ENCODE results near the gene POLR1C. TPM values are rescaled to one million over a fixed set of nuclear protein-coding genes. Genes with fewer than 3 reads are reported as not detected.
A peak's percentile ranks its signal among the peaks of the same experiment; 100 is the strongest.
"Not testable (repeated sequence)": the region's sequence is repeated elsewhere in the genome, so short reads cannot be mapped to it uniquely, and the experiment has no call there.

Gene POLR1C
- total RNA-seq, 2 experiments from 2014 or later, result 24.1 to 24.3 TPM

DNA sequence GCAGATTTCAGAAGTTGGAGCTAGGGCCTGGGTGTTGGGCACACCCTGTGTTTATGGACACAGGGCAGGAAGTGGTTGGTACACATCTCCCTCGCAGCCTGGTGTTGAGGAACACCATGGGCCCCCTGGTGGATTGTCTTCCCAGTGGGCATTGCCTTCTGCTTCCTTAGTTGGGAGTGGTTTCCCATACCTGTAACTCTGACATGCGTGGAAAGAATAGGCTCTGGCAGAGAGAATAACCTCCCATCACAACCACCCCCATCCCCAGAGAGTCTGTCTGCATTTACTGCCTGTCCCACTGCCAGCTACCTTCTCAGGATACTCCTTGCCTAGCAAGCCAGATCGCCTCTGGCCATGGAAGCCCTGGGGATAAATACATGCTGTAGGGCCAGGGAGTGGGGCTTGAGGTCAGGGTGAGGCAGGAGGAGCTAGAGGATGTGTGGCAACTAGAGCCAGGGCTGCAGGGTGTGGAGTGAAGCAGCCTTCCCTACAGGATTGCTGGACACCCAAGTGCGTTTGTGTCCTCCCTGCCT, 21.4 kb upstream of the POLR1C start:
- CTCF ChIA-PET, result interaction anchor here (0.6 to 5.5 kb wide), 9 partner anchors 9 to 266 kb away, joined by 3 to 35 read pairs (median 4); partner anchors contain the start of genes DLK2 and DNPH1
- H3K27ac Mint-ChIP-seq, result peak overlapping the region; percentile 86
- peak; percentile 45 for DNase-seq
- peaks cover 23% of the 10 kb centered on the region for H3K4me1 Mint-ChIP-seq
- H3K36me3 Mint-ChIP-seq (ENCODE audit: low read depth), result peaks cover 4% of the 10 kb centered on the region
- H3K9me3 Mint-ChIP-seq, result no peaks in the 10 kb centered on the region
- H3K27me3 Mint-ChIP-seq, result no peaks in the 10 kb centered on the region
- POLR2A ChIA-PET, result interaction anchor here (0.8 to 2.3 kb wide), 6 partner anchors 10 to 126 kb away, joined by 3 to 10 read pairs (median 4); partner anchors contain the start of genes POLR1C, TJAP1, YIPF3 and ZNF318
- no peak overlapping the region for H3K4me3 Mint-ChIP-seq

DNA sequence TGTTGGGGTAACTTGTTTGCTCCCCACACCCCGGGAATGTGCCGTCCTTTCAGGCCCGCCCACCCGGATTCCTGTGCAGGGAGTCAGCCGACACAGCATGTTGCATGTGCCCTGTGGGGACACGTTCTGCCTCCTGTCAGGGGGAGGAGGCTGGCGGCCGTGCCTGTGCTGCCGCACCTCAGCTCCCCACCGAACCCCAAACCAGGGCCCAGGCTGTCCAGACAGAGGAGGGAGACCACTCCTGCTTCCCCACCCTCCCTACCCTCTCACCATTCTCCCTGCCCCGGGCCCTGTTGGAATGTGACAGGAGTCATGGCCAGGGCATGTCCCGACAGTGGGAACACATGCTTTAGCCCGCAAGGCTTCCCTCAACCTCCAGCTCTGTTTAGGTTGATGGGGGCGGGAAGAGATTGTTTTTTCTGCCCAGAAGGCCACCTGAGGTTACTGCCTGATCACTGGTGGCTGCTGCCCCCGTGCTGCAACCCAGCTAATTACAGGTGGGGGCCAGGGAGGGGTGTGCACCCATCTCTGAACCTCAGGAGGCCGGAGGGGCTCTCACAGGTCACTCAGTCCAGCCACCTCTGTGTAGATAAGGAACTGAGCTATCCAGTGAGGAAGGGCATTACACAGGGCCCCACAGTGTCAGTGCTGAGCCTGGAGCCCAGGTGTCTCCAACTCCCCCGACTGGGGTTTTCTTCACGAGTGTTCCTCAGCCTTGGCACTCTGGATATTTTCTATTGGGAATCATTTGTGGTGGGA, 20.3 kb upstream of the POLR1C start:
- ChIA-PET POLR2A (interaction anchor here (0.9 to 2.3 kb wide), 2 partner anchors 19 to 113 kb away, joined by 3 to 10 read pairs; partner anchors contain the start of gene TJAP1), CTCF (interaction anchor here (0.8 to 5.5 kb wide), 5 partner anchors 10 to 113 kb away, joined by 3 to 35 read pairs (median 4); partner anchors contain the start of genes DLK2 and LRRC73)
- H3K36me3 Mint-ChIP-seq (ENCODE audit: low read depth), result peaks cover 12% of the 10 kb centered on the region
- peaks cover 23% of the 10 kb centered on the region for H3K4me1 Mint-ChIP-seq
- DNase-seq, result no peak
- no peaks in the 10 kb centered on the region for H3K9me3 Mint-ChIP-seq
- no peak overlapping the region for H3K4me3 Mint-ChIP-seq
- no peak overlapping the region for H3K27ac Mint-ChIP-seq
- no peaks in the 10 kb centered on the region for H3K27me3 Mint-ChIP-seq

DNA sequence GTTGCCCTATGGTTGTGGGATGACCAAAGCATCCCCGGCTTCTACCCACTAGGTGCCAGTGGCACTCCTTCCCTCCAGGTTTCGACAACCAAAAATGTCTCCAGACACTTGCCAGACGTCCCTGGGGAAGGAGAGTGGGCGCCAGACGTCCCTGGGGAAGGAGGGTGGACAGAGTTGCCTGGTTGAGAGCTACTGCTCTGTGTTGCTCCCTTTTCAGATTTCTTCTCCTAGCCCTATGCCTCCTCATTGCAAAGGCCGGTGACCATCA, 19.8 kb upstream of the POLR1C start:
- CTCF ChIA-PET, result interaction anchor here (1.1 to 5.5 kb wide), 2 partner anchors 9 to 13 kb away, joined by 3 to 35 read pairs; partner anchors contain the start of gene LRRC73
- H3K27me3 Mint-ChIP-seq, result no peaks in the 10 kb centered on the region
- no peak overlapping the region for H3K27ac Mint-ChIP-seq
- peaks cover 23% of the 10 kb centered on the region for H3K4me1 Mint-ChIP-seq
- H3K4me3 Mint-ChIP-seq, result no peak overlapping the region
- peaks cover 15% of the 10 kb centered on the region for H3K36me3 Mint-ChIP-seq (ENCODE audit: low read depth)
- POLR2A ChIA-PET, result interaction anchor here (0.9 kb wide), 1 partner anchor 113 kb away, joined by 3 read pairs; no protein-coding TSS in a partner anchor
- no peak for DNase-seq
- no peaks in the 10 kb centered on the region for H3K9me3 Mint-ChIP-seq

DNA sequence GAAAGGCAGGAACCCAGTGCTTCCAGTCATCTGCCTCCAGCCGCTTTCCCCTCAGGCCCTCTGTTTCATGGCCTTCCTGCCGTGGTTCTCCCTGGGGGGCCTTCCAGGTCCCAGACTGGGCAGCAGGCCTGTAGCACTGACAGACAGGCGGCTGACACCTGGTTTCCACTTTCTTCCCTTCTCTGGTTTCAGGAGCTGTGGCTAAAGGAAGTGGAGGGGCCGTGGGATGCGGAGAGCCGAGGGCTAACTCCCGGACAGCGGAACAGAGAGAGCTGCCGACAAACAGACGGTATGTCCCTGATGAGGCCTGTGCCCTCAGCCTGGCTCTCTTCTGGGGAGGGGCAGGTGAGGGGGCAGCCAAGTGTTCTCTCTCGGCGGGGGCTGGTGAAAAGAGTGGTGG, 19.2 kb upstream of the POLR1C start:
- Mint-ChIP-seq H3K36me3 (ENCODE audit: low read depth) (peaks cover 15% of the 10 kb centered on the region), H3K27me3 (no peaks in the 10 kb centered on the region), H3K4me3 (no peak overlapping the region), H3K4me1 (peaks cover 23% of the 10 kb centered on the region), H3K27ac (no peak overlapping the region), H3K9me3 (no peaks in the 10 kb centered on the region)
- ChIA-PET CTCF (interaction anchor here (5.5 kb wide), 1 partner anchor 9 kb away, joined by 35 read pairs; no protein-coding TSS in a partner anchor), POLR2A (interaction anchor here (0.6 to 0.9 kb wide), 2 partner anchors 114 to 847 kb away, joined by 3 read pairs; no protein-coding TSS in a partner anchor)
- no peak for DNase-seq

DNA sequence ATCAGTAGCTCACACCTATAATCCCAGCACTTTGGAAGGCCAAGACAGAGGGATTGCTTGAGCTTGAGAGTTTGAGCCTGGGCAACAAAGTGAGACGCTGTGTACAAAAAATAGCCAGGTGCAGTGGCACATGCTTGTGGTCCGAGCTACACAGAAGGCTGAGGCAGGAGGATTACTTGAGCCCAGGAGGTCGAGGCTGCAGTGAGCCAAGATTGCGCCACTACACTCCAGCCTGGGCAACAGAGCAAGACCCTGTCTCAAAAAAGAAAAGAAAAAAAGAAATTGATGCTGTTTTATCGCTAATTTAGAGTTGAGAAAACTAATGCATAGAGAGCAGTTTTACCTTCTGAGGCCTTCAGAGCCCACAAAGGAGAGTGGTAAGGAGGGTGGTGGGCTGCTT, 18.6 kb upstream of the POLR1C start:
- ChIA-PET CTCF (interaction anchor here (0.6 to 5.5 kb wide), 2 partner anchors 8 to 17 kb away, joined by 3 to 35 read pairs; no protein-coding TSS in a partner anchor), POLR2A (interaction anchor here (0.6 kb wide), 1 partner anchor 847 kb away, joined by 3 read pairs; no protein-coding TSS in a partner anchor)
- H3K4me1 Mint-ChIP-seq, result peaks cover 20% of the 10 kb centered on the region
- H3K36me3 Mint-ChIP-seq (ENCODE audit: low read depth), result peaks cover 18% of the 10 kb centered on the region
- H3K9me3 Mint-ChIP-seq, H3K27me3 Mint-ChIP-seq, DNase-seq, H3K27ac Mint-ChIP-seq, H3K4me3 Mint-ChIP-seq: not testable (repeated sequence)

DNA sequence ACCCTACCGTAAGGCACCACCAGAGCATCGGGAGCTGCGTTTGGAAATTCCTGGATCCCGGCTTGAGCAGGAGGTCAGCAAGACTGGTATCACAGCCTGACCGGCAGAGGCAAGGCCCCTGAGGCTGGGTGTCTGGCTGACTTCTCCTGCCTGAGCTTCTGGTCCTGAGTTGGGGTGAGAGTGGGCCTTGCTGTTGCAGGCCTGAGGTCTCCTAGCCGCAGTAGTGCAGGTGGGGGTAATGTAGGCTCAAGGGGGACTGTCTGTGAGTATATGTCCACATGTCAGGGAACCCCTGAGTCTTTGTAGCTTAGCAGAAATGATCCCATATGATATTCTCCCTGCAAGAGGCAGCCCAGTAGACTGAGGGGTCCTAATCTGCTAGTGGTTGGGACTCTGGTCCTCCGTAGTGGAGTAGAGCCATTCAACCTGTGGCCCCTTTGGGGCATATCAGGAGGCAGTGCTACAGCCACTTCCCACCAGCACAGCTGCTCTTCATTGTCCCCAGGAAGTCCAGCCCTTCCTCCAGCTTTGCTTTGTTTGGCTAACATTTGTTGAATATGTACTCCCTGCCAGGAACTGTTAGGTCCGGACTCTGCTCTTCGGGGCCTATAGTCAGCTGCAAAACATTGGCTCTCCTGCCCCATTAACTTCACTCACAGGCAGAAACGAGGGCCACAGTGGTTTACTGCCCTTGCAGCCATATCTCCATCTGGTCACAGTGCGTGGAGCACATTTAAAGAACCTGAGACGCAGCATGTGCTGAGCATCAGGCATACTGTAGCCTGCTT, 17.7 kb upstream of the POLR1C start:
- H3K9me3 Mint-ChIP-seq, result no peaks in the 10 kb centered on the region
- CTCF ChIA-PET, result interaction anchor here (0.6 kb wide), 1 partner anchor 495 kb away, joined by 3 read pairs; no protein-coding TSS in a partner anchor
- no peak overlapping the region for H3K27ac Mint-ChIP-seq
- POLR2A ChIA-PET, result no interaction called here
- H3K4me1 Mint-ChIP-seq, result peaks cover 15% of the 10 kb centered on the region
- H3K27me3 Mint-ChIP-seq, result no peaks in the 10 kb centered on the region
- peaks cover 19% of the 10 kb centered on the region for H3K36me3 Mint-ChIP-seq (ENCODE audit: low read depth)
- no peak for DNase-seq
- H3K4me3 Mint-ChIP-seq, result no peak overlapping the region

DNA sequence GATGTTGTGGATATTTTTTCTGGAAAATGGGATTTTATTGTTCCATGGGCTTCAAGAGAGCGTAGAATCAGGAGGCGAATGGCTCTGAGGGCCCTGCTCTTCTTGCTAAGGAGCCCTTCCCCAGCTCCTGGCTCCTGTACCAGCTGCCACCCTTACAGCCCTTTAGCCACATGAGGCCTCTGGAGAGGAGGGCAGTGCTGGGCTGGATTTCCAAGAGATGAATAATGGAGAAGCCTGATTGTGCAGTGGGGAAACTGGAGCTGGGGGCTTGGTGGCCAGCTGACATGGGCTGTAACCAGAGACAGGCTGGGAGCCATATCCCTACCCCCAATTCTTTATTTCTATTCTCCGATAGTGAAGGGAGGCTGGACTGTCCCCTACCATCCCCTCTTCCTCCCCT, 16.0 kb upstream of the POLR1C start:
- no peak for DNase-seq
- ChIA-PET POLR2A (no interaction called here), CTCF (interaction anchor here (0.9 to 1.4 kb wide), 2 partner anchors 17 to 208 kb away, joined by 4 to 7 read pairs; no protein-coding TSS in a partner anchor)
- Mint-ChIP-seq H3K4me3 (no peak overlapping the region), H3K36me3 (ENCODE audit: low read depth) (peaks cover 21% of the 10 kb centered on the region), H3K9me3 (no peaks in the 10 kb centered on the region), H3K4me1 (no peaks in the 10 kb centered on the region), H3K27ac (no peak overlapping the region), H3K27me3 (no peaks in the 10 kb centered on the region)

DNA sequence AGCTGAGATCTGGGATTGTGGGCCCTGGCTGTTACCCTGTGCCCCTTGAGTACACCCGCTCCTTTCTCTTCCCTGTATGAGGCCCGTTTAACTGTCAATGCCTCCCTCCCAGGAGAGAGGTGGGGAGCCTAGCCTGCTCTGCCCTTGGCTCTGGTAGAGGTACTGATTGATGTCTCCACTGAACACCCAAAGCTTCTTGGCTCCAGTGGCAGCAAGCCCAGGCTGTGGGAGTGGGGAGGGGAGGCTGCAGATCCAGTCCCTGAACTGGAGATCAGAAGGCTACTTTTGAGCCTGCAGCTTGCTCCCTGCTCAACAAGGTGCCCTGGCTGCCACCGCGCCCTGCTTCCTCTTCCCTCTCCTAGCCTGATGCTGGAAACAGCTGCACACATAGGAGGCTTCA, 14.2 kb upstream of the POLR1C start:
- H3K9me3 Mint-ChIP-seq, result no peaks in the 10 kb centered on the region
- peaks cover 1% of the 10 kb centered on the region for H3K27me3 Mint-ChIP-seq
- DNase-seq, result no peak
- H3K4me3 Mint-ChIP-seq, result no peak overlapping the region
- H3K36me3 Mint-ChIP-seq (ENCODE audit: low read depth), result peaks cover 24% of the 10 kb centered on the region
- H3K27ac Mint-ChIP-seq, result no peak overlapping the region
- peaks cover 8% of the 10 kb centered on the region for H3K4me1 Mint-ChIP-seq
- POLR2A ChIA-PET, result no interaction called here
- CTCF ChIA-PET, result interaction anchor here (0.6 to 1.2 kb wide), 3 partner anchors 25 to 243 kb away, joined by 4 read pairs; partner anchors contain the start of gene TJAP1

DNA sequence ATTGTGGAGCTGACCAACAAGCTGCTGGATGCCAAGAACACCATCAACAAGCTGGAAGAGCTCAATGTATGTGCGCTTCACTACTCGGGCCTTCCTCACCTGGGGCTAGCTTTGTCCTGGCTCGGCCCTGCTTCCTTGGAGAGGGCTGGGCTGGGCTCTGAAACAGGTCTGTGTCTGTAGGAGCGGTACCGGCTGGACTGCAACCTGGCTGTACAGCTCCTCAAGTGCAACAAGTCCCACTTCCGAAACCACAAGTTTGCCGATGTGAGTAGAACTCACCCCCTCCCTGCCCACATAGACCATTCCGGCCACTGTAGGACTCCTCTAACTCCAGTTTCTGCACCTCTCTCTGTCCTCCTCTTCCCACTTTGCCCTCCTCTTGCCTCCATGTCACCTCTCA, 13.4 kb upstream of the POLR1C start:
- H3K36me3 Mint-ChIP-seq (ENCODE audit: low read depth), result peaks cover 24% of the 10 kb centered on the region
- H3K27me3 Mint-ChIP-seq, result peaks cover 8% of the 10 kb centered on the region
- no peak overlapping the region for H3K27ac Mint-ChIP-seq
- H3K9me3 Mint-ChIP-seq, result no peaks in the 10 kb centered on the region
- ChIA-PET CTCF (interaction anchor here (1.2 to 1.6 kb wide), 2 partner anchors 8 to 49 kb away, joined by 4 to 6 read pairs; no protein-coding TSS in a partner anchor), POLR2A (interaction anchor here (0.9 kb wide), 1 partner anchor 27 kb away, joined by 3 read pairs; no protein-coding TSS in a partner anchor)
- H3K4me1 Mint-ChIP-seq, result peaks cover 10% of the 10 kb centered on the region
- H3K4me3 Mint-ChIP-seq, result no peak overlapping the region
- no peak for DNase-seq

DNA sequence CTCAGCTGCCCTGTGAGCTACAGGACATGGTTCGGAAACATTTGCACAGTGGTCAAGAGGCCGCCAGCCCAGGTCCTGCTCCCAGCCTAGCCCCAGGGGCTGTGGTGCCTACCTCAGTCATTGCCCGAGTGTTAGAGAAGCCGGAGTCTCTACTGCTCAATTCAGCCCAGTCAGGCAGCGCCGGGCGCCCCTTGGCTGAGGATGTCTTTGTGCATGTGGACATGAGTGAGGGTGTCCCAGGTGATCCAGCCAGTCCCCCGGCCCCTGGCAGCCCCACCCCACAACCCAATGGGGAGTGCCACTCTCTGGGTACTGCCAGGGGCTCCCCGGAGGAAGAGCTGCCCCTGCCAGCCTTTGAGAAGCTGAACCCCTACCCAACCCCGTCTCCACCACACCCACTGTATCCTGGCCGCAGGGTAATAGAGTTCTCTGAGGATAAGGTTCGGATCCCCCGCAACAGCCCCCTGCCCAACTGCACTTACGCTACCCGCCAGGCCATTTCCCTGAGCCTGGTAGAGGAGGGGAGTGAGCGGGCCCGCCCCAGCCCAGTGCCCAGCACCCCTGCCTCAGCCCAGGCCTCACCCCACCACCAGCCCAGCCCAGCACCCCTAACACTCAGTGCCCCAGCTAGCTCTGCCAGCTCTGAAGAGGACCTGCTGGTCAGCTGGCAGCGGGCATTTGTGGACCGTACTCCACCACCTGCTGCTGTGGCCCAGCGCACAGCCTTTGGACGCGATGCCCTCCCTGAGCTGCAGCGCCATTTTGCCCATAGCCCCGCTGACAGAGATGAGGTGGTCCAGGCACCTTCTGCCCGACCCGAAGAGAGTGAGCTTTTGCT, 11.9 kb upstream of the POLR1C start:
- no peak for DNase-seq
- H3K36me3 Mint-ChIP-seq (ENCODE audit: low read depth), result peaks cover 23% of the 10 kb centered on the region
- H3K4me1 Mint-ChIP-seq, result peaks cover 16% of the 10 kb centered on the region
- ChIA-PET CTCF (interaction anchor here (0.6 to 4.1 kb wide), 18 partner anchors 9 to 796 kb away, joined by 3 to 62 read pairs (median 6); partner anchors contain the start of genes ABCC10, CRIP3, DLK2 and DNPH1), POLR2A (interaction anchor here (1.2 to 3.8 kb wide), 3 partner anchors 10 to 27 kb away, joined by 3 to 31 read pairs (median 5); partner anchors contain the start of genes POLR1C, TJAP1 and YIPF3)
- H3K27me3 Mint-ChIP-seq, result peaks cover 17% of the 10 kb centered on the region
- no peaks in the 10 kb centered on the region for H3K9me3 Mint-ChIP-seq
- no peak overlapping the region for H3K27ac Mint-ChIP-seq
- H3K4me3 Mint-ChIP-seq, result no peak overlapping the region

DNA sequence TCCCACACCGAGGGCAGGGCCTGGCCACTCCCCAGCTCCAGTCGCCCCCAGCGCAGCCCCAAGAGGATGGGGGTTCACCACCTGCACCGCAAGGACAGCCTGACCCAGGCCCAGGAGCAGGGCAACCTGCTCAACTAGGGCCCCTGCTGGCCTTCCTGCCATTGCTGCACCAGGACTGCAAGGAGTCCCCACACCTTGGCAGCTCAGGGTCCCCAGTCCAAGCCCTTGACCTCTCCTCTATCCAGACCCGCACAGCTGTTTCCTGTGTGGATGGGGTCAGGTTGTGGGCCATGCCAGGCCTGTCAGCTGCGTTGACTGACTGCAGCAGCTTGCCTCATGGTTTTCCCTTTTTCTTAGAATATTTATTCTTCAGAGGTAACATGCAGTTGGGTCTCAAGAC, 11.2 kb upstream of the POLR1C start:
- Mint-ChIP-seq H3K4me1 (peaks cover 16% of the 10 kb centered on the region), H3K4me3 (no peak overlapping the region), H3K36me3 (ENCODE audit: low read depth) (peaks cover 23% of the 10 kb centered on the region), H3K9me3 (no peaks in the 10 kb centered on the region), H3K27me3 (peaks cover 17% of the 10 kb centered on the region), H3K27ac (no peak overlapping the region)
- ChIA-PET POLR2A (interaction anchor here (0.8 to 3.8 kb wide), 5 partner anchors 11 to 77 kb away, joined by 3 to 31 read pairs (median 5); partner anchors contain the start of genes DLK2, POLR1C, TJAP1 and YIPF3), CTCF (interaction anchor here (0.6 to 4.1 kb wide), 20 partner anchors 10 to 797 kb away, joined by 3 to 62 read pairs (median 7); partner anchors contain the start of genes ABCC10, CRIP3, DLK2 and DNPH1)
- DNase-seq, result no peak
